ENCODE results near the gene RPS10.
"Not testable (repeated sequence)": the region's sequence is repeated elsewhere in the genome, so short reads cannot be mapped to it uniquely, and the experiment has no call there.

RPS10 gene

GRCh38 chr6:34447910-34448309 lies 22.0 kb upstream of the RPS10 start:
- no peak for DNase-seq (ENCODE audit: low read depth in 2 of 2)

GRCh38 chr6:34447386-34447785 lies 21.5 kb upstream of the RPS10 start:
- DNase-seq (ENCODE audit: low read depth in 2 of 2), result no peak

- DNase-seq (ENCODE audit: low read depth in 2 of 2), result no peak
These were observed 19.5 kb upstream of the RPS10 start for GRCh38 chr6:34445313-34445860.

GRCh38 chr6:34441526-34441925 lies 15.7 kb upstream of the RPS10 start:
- no peak for DNase-seq (ENCODE audit: low read depth in 2 of 2)

- DNase-seq (ENCODE audit: low read depth in 2 of 2), result no peak
These were observed 13.6 kb upstream of the RPS10 start for GRCh38 chr6:34439442-34439841.

- DNase-seq (ENCODE audit: low read depth in 2 of 2), result no peak
These were observed 12.8 kb upstream of the RPS10 start for GRCh38 chr6:34438705-34439104.

GRCh38 chr6:34437644-34437970 lies 11.7 kb upstream of the RPS10 start:
- DNase-seq (ENCODE audit: low read depth in 2 of 2), result no peak

- DNase-seq (ENCODE audit: low read depth in 2 of 2), result no peak
These were observed 11.2 kb upstream of the RPS10 start for GRCh38 chr6:34436803-34437643.

GRCh38 chr6:34435916-34436315 lies 10.0 kb upstream of the RPS10 start:
- DNase-seq (ENCODE audit: low read depth in 2 of 2), result no peak

GRCh38 chr6:34425132-34425497 lies 754 bp downstream of the RPS10 start:
- no peak for DNase-seq (ENCODE audit: low read depth in 2 of 2)

GRCh38 chr6:34424200-34425131 lies 1.4 kb downstream of the RPS10 start:
- no peak for DNase-seq (ENCODE audit: low read depth in 2 of 2)

- no peak for DNase-seq (ENCODE audit: low read depth in 2 of 2)
These were observed 2.6 kb downstream of the RPS10 start for GRCh38 chr6:34423254-34423653.

GRCh38 chr6:34418367-34418766 lies 7.5 kb downstream of the RPS10 start:
- DNase-seq (ENCODE audit: low read depth in 2 of 2), result no peak

GRCh38 chr6:34416877-34417371 lies 8.9 kb downstream of the RPS10 start:
- no peak for DNase-seq (ENCODE audit: low read depth in 2 of 2)

- no peak for DNase-seq (ENCODE audit: low read depth in 2 of 2)
These were observed 10.6 kb downstream of the RPS10 start for GRCh38 chr6:34414999-34415858.

GRCh38 chr6:34412643-34413214 lies 13.1 kb downstream of the RPS10 start:
- no peak for DNase-seq (ENCODE audit: low read depth in 2 of 2)

GRCh38 chr6:34412016-34412415 lies 13.9 kb downstream of the RPS10 start:
- DNase-seq (ENCODE audit: low read depth in 2 of 2), result no peak

- not testable (repeated sequence) for DNase-seq (ENCODE audit: low read depth in 2 of 2)
These were observed 18.0 kb downstream of the RPS10 start for GRCh38 chr6:34407915-34408314.

- DNase-seq (ENCODE audit: low read depth in 2 of 2), result no peak
These were observed 29.4 kb downstream of the RPS10 start for GRCh38 chr6:34396518-34396917.

- no peak for DNase-seq (ENCODE audit: low read depth in 2 of 2)
These were observed 31.9 kb downstream of the RPS10 start for GRCh38 chr6:34393966-34394305.
